ENCODE results near the gene TBC1D22B. TPM values are rescaled to one million over a fixed set of nuclear protein-coding genes. Genes with fewer than 3 reads are reported as not detected.

Gene TBC1D22B
- total and polyA plus RNA-seq, 2 donors: 7.7 to 8.8 TPM

DNA sequence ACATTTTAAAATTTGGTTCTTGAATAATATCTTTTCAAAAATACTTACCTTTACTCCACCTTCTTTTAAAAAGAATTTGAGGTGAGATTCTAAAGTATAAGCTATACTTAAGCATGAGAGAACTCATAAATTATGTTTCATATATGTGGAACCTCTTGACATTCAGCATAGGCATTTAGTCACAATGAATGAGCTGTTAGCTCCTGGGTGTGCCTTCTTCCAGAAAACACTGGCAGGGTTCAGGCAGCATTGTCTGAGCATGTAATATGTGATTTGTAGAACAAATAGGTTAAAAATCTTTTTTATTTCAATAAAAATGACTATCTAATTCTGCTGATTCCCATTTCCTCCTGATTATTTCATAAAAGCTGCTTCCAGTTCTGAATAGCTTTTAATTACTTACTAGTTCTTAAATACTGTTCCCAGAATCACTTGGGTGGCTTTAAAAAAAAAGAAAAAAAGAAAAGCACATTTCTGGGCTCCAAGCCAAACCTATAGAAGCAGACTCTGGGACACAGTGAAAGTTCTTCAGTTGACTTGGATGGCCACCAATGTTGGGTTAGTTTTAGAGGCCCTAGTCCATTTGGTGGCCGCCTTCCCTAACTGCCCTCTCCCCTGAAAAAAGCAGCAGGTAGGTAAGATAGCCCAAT lies 116.4 kb downstream of the TBC1D22B start:
- no peak for DNase-seq (ENCODE audit: low read depth in 6 of 9, low spot score in 9 of 9)
- Histone ChIP-seq H3K4me3 (ENCODE audit: low read length in 2 of 2) (no peak overlapping the region), H3K27ac (ENCODE audit: low read depth in 1 of 2, low read length in 1 of 2) (no peak overlapping the region), H3K27me3 (ENCODE audit: control insufficient read depth in 2 of 2, insufficient read depth in 1 of 2, low read length in 1 of 2) (no peaks in the 10 kb centered on the region), H3K36me3 (ENCODE audit: control insufficient read depth in 2 of 2, insufficient read depth in 2 of 2, low read length in 1 of 2) (peaks cover 24 to 33% of the 10 kb centered on the region in 2 donors), H3K9me3 (ENCODE audit: control insufficient read depth in 2 of 2, insufficient read depth in 1 of 2, low read length in 1 of 2) (no peaks in the 10 kb centered on the region), H3K4me1 (ENCODE audit: control insufficient read depth in 2 of 2, insufficient read depth in 2 of 2, low read length in 2 of 2) (peaks cover 2 to 4% of the 10 kb centered on the region in 2 donors)
- 97% methylated on average over 1 of the region's 1 CpG for WGBS

DNA sequence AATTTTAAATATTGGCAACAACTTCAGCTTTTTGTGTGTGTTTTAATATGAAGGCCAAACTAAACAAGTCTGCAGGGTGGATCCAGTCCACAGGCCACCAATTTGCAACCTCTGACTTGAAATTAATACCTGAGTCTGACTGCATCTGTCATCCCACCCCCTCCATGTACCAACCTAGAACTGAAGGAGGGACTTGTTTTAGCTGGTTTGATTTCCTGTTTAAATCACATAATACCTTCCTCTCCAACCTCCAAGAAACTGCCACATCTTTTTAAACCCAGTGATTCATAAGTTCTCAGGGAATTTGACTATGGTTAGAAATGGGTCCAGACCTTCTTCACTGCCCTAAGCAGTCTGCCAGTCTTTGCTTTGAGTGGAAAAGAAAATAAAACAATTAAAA lies 117.8 kb downstream of the TBC1D22B start:
- no peak for DNase-seq (ENCODE audit: low read depth in 6 of 9, low spot score in 9 of 9)
- H3K36me3 ChIP-seq (ENCODE audit: control insufficient read depth in 2 of 2, insufficient read depth in 2 of 2, low read length in 1 of 2): peaks cover 19 to 27% of the 10 kb centered on the region in 2 donors
- H3K27ac ChIP-seq (ENCODE audit: low read depth in 1 of 2, low read length in 1 of 2): no peak overlapping the region

DNA sequence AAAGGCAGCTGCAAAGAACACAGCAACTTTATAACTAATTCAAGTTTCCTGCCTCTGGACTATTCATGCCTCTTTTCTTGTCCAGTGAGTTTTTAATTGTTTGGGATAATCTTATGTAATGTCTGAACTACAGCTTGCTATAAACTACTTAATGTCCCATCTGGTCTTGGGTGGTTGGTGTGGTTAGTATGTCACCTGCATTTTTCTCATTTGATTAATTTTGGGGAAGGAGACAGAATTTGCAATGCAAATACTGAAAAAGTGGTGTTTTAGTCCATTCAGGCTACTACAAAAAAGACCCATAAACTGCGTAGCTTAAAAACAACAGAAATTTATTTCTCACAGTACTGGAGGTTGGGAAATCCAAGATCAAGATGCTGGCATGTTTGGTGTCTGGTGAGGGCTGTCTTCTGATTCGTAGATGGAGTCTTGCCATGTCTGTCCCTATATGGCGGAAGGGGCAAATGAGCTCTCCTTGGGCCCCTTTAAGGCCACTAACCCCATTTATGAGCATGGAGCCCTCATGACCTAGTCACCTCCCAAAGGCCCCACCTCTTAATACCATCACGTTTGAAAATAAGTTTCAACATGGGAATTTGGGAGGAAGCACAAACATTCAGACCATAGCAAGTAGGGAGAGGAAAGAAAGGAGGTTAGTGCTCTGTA lies 118.6 kb downstream of the TBC1D22B start:
- Histone ChIP-seq H3K9me3 (ENCODE audit: control insufficient read depth in 2 of 2, insufficient read depth in 1 of 2, low read length in 1 of 2) (no peaks in the 10 kb centered on the region), H3K27me3 (ENCODE audit: control insufficient read depth in 2 of 2, insufficient read depth in 1 of 2, low read length in 1 of 2) (no peaks in the 10 kb centered on the region), H3K4me1 (ENCODE audit: control insufficient read depth in 2 of 2, insufficient read depth in 2 of 2, low read length in 2 of 2) (peaks cover 2 to 4% of the 10 kb centered on the region in 2 donors), H3K27ac (ENCODE audit: low read depth in 1 of 2, low read length in 1 of 2) (no peak overlapping the region), H3K36me3 (ENCODE audit: control insufficient read depth in 2 of 2, insufficient read depth in 2 of 2, low read length in 1 of 2) (peaks cover 15 to 25% of the 10 kb centered on the region in 2 donors), H3K4me3 (ENCODE audit: low read length in 2 of 2) (no peak overlapping the region)
- WGBS: 95% methylated on average over 4 of the region's 4 CpGs
- no peak for DNase-seq (ENCODE audit: low read depth in 6 of 9, low spot score in 9 of 9)

More for the DNA sequence above, 117.8 kb downstream of the TBC1D22B start:
- H3K4me3 ChIP-seq (ENCODE audit: low read length in 2 of 2): no peak overlapping the region
- no peaks in the 10 kb centered on the region for H3K27me3 ChIP-seq (ENCODE audit: control insufficient read depth in 2 of 2, insufficient read depth in 1 of 2, low read length in 1 of 2)
- no peaks in the 10 kb centered on the region for H3K9me3 ChIP-seq (ENCODE audit: control insufficient read depth in 2 of 2, insufficient read depth in 1 of 2, low read length in 1 of 2)
- peaks cover 2 to 4% of the 10 kb centered on the region in 2 donors for H3K4me1 ChIP-seq (ENCODE audit: control insufficient read depth in 2 of 2, insufficient read depth in 2 of 2, low read length in 2 of 2)

DNA sequence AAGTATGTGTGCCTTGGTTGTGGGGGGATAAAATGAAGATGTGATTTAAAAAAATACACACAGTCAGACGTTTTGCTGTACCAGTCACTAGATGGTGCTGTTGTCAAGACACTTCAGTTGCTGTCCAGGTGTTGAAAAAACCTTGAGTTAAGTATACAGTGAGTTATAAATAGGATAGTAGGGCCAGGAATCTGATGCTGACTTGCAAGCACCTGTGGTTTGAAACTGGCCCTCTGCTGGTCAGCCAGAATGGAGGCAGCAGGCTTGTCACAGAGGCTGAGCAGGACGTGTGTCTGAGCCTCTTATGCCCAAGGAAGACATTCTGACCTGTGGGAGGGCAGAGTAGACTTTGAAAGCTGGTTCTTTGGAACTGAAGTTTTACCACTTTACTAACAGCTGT lies 124.0 kb downstream of the TBC1D22B start:
- Histone ChIP-seq H3K4me1 (ENCODE audit: control insufficient read depth in 2 of 2, insufficient read depth in 2 of 2, low read length in 2 of 2) (no peaks in the 10 kb centered on the region), H3K27me3 (ENCODE audit: control insufficient read depth in 2 of 2, insufficient read depth in 1 of 2, low read length in 1 of 2) (no peaks in the 10 kb centered on the region), H3K4me3 (ENCODE audit: low read length in 2 of 2) (no peak overlapping the region), H3K36me3 (ENCODE audit: control insufficient read depth in 2 of 2, insufficient read depth in 2 of 2, low read length in 1 of 2) (peaks cover 8 to 48% of the 10 kb centered on the region in 2 donors), H3K27ac (ENCODE audit: low read depth in 1 of 2, low read length in 1 of 2) (no peak overlapping the region), H3K9me3 (ENCODE audit: control insufficient read depth in 2 of 2, insufficient read depth in 1 of 2, low read length in 1 of 2) (no peaks in the 10 kb centered on the region)
- WGBS: 51% methylated on average over 2 of the region's 2 CpGs
- peak; percentile 27 to 77 (median 50) for DNase-seq (ENCODE audit: low read depth in 6 of 9, low spot score in 9 of 9)

Other genes starting within 250 kb of the TBC1D22B start
- 24.2 TPM for gene PIM1, start 87.6 kb upstream of the TBC1D22B start, total RNA-seq
- gene PIM1, start 87.6 kb upstream of the TBC1D22B start, polyA plus RNA-seq: 31.7 TPM
- gene TMEM217, start 372 bp downstream of the TBC1D22B start, total RNA-seq: 2.4 TPM
- gene TMEM217, start 372 bp downstream of the TBC1D22B start, polyA plus RNA-seq: 4.0 TPM
- 16.9 TPM for gene RNF8, start 96.2 kb downstream of the TBC1D22B start, total RNA-seq
- gene RNF8, start 96.2 kb downstream of the TBC1D22B start, polyA plus RNA-seq: 12.5 TPM
- gene CMTR1, start 175.4 kb downstream of the TBC1D22B start, total RNA-seq: 39.6 TPM
- gene CMTR1, start 175.4 kb downstream of the TBC1D22B start, polyA plus RNA-seq: 32.2 TPM
- 122 TPM for gene CCDC167, start 242.1 kb downstream of the TBC1D22B start, total RNA-seq
- 54.9 TPM for gene CCDC167, start 242.1 kb downstream of the TBC1D22B start, polyA plus RNA-seq